ENCODE measurements around the gene PROZ.

The PROZ gene

DNA sequence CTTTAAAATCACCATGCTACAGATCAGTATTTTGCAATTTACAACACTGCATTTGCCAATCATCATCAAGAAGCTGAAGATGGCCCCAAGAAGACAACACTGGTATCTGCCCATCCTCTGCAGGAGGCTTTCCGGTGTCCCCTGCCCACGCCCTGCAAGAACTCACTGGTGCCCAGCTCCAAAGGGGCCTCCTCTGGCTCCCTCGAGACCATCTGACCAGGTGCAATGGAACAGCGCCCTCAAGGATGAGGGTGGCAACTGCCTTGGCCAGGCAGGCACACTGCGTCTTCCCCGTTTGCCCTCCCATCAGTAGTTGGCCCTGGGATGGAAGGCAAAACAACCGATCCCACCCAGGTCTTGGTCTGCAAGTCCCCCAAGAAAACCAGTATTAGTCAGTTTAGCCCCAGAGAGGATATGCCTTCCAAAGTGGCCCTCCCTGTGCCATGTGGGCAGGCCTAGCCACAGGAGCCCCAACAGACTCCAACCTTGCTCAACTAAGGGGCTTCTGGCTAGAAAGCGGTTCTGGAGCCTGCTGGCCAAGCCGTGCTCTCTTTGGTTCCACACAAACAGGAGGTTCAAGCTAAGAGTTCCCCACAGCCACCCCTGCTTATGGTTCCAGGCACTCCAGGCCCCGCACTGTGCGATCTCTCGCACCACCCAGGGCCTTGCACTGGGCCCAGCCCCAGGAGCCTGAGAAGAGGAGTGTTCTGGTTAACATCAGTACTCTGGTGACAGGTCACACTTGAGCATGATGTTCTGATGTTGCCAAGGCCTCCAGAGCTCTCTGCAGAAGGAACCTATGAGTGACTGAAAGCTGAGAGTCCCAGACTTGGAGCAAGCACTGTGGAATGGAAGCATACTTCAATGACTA lies 45.3 kb downstream of the PROZ start:
- no peak for DNase-seq (ENCODE audit: low read depth in 1 of 2, low spot score in 1 of 2)

DNA sequence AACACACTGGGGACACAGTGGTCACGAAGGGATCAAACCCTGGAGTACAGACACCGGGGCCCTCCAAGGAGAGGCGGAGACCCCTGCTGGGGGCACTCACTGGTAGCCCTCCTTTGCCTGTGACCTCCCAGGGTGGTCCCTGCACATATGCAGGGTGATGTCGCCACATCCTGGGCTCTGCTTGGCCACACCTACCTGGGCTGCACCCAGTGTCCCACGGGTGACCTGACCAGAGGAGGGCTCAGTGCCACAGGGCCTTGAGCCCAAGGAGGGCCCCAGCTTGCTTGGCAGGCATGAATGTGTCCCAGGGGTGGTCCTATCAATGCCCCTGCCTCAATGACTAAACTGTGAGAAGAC lies 45.9 kb downstream of the PROZ start:
- no peak for DNase-seq (ENCODE audit: low read depth in 1 of 2, low spot score in 1 of 2)

DNA sequence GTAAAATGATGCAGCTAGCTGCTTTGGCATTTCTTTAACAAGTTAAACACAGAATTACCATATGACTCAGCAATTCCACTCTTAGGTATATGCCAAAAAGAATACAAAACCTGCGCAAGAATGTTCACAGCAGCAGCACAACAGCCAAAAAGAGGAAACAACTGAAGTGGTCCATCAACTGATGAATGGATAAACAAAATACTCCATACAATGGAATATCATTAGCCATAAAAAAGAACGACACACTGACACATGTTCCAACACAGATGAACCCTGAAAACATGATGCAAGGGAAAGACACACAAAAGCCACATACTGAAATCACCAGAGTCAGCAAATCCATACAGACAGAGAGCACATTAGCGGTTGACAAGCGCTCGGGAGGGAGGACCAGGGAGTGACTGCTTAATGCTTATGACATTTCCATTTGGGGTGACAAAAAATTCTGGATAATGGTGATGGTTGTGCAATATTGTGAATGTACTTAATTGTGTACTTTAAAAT lies 47.0 kb downstream of the PROZ start:
- no peak for DNase-seq (ENCODE audit: low read depth in 1 of 2, low spot score in 1 of 2)

DNA sequence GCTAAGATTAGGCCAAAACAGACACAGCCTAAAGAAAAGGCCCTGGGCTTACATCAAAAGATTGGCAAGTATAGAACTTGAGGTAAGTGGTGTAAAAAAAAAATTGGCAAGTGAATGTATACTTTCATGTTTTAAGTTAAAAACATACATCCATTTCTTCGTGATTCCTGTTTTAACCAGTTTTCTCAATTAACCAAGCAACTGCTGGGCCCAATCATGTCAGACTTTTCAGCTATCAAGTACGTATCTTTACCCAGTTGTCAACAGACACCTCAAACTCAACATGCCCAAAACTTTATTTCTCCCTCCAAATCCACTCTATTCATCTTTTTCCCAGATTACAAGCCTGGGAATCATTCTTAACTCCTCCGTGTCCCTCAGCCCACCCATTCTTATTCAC lies 49.0 kb downstream of the PROZ start:
- DNase-seq (ENCODE audit: low read depth in 1 of 2, low spot score in 1 of 2), result no peak

DNA sequence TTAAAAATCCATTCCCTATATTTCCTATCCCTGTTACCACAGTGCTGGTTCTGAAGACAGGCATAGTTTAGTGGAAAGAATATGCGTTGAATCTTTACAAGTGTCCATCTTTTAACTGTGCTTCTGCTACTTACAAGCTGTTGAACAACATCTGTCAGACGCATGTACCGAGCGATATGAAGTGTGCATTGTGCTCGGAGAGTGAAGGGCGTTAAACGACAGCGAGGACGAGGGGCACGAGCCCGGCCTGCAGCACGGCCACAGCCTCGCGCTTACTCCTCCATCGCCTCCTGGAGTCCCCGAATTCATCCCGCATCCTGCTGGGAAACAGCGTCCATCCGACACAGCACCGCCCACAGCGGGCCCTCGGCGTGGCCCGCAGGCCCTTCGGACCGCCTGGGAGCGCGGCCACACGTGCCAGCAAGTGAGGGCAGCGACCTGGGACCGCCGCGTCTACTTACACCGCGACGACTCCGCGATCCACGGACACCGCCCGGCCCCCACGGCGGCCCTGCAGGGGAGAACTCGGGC lies 49.5 kb downstream of the PROZ start:
- peak in 1 of 2 donors; percentile 21 for DNase-seq (ENCODE audit: low read depth in 1 of 2, low spot score in 1 of 2)

GRCh38 chr13:113208421-113209335 lies 50.2 kb downstream of the PROZ start, which contains the start of gene PCID2:
TSS of gene PCID2 (minus strand) at chr13:113208669. CDS start at chr13:113208634, 35 bp downstream.
- DNase-seq (ENCODE audit: low read depth in 1 of 2, low spot score in 1 of 2), result peak; percentile 83 to 95

GRCh38 chr13:113209336-113209758 lies 50.9 kb downstream of the PROZ start, which contains the start of gene CUL4A:
TSS of gene CUL4A (plus strand) at chr13:113209613. CDS start at chr13:113209628, 15 bp downstream.
- peak; percentile 60 to 63 for DNase-seq (ENCODE audit: low read depth in 1 of 2, low spot score in 1 of 2)

- peak; percentile 54 to 56 for DNase-seq (ENCODE audit: low read depth in 1 of 2, low spot score in 1 of 2)
Observed at GRCh38 chr13:113209759-113210421, 51.4 kb downstream of the PROZ start.

DNA sequence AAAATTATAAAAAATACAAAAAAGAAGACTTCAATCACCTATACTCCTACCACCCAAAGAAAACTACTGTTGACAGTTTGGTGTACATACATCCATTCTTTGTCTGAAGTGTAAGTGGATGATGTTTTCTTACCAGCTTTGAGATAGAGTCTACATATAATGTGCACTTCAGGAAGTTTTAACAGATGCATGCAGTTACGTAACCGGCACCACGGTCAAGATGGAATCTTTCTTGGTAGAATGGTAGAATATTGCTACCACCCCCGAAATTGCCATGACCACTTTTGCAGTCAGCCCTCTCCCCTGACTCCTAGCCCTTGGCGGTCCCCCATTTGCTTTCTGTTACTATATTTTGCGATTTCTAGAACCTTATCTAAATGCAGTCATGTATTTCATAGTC lies 52.4 kb downstream of the PROZ start:
- no peak for DNase-seq (ENCODE audit: low read depth in 1 of 2, low spot score in 1 of 2)

DNA sequence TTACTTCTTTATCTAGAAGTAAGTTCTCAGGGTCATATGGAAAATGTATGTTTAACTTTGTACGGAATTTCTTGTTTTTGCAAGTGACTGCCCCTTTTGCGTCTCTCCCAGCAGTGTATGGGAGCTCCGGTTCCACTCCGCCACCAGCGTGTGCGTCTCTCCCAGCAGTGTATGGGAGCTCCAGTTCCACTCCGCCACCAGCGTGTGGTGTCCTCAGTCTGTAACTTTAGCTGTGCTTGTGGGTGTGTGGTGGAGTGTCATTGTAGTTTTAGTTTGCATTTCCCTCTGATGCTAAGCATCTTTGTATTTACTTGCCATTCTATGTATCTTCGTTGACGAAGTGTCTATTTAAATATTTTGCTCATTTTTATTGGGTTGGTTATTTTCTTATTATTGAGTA lies 53.3 kb downstream of the PROZ start:
- no peak for DNase-seq (ENCODE audit: low read depth in 1 of 2, low spot score in 1 of 2)

GRCh38 chr13:113216254-113217048 lies 58.0 kb downstream of the PROZ start:
- no peak for DNase-seq (ENCODE audit: low read depth in 1 of 2, low spot score in 1 of 2)

- no peak for DNase-seq (ENCODE audit: low read depth in 1 of 2, low spot score in 1 of 2)
Observed at GRCh38 chr13:113218586-113218985, 60.1 kb downstream of the PROZ start.

DNA sequence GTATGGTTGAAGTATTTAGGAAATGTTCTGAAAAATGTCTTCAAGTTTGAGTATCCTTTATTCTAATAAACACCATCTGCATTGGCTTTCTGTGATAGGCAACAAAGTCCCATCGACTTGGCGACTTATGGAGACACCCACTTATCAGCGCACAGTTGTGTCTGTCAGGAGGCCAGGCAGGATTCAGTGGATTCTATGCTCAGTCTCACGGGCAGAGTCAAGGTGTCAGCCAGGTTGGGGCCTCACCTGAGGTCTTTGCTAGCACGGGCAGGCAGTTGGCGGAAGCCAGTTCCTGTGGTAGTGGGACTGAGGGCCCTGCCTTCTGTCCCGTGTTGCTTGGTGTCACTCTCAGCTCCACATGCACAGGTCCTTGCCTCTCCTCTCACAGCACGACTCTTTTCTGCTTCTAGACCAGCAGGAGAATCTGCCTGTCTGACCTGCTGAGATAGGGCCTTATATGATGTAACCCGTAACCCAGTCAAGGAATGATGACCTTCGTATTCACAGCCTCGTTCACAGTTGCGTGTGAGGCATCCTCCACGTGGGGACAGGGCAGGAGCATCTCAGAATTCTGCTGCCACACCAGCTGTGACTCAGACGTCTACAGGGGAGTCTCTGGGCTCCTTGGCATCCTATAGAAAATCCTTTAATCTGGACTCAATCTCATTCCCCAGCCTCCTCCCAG lies 61.0 kb downstream of the PROZ start:
- DNase-seq (ENCODE audit: low read depth in 1 of 2, low spot score in 1 of 2), result no peak

- no peak for DNase-seq (ENCODE audit: low read depth in 1 of 2, low spot score in 1 of 2)
Observed at GRCh38 chr13:113220141-113220598, 61.7 kb downstream of the PROZ start.

DNA sequence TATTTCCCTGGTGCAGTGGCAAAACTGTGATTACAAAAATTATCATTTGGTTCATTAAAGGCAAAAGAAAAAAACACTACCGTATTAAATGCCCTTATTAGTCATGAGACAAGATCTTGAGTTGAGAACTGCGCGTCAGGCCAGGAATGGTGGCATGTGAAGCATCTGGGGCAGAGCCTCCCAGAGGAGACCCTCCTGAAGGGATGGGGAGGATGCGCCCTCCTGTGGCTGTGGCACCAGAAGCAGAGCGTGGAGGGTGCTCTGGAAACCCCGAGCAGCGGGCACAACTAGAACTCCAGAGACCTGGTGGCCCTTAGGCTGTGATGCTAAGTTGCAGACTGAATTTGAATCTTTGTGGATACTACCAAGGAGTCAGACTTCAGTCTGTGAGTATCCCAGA lies 62.4 kb downstream of the PROZ start:
- DNase-seq (ENCODE audit: low read depth in 1 of 2, low spot score in 1 of 2), result no peak

All from activated CD4-positive, alpha-beta T cell treated with anti-CD3 and anti-CD28 coated beads, Interleukin-2, amount 50 U/mL, for 24 hours (primary cell).